Prostate gland (tissue), 2 donors: ENCODE measurements around the gene KCNQ1.

Experiments used
- CTCF ChIP-seq, 4 experiments: fragments of 200-600 bp in 2 of 4; fragments of 450-650 bp in 2 of 4; sonication (generic) in 2 of 4; IDR thresholded peaks; 1 replicate in 3 of 4; 2 replicates in 1 of 4; pipeline ENCODE4 v1.5.1; 2016 to 2019; ENCODE audit warnings: antibody characterized with exemption in 4 of 4, mild to moderate bottlenecking in 2 of 4, moderate library complexity in 2 of 4
- POLR2A ChIP-seq: fragments of 450-650 bp; IDR thresholded peaks from one replicate; pipeline ENCODE4 v1.6.1; 2016; ENCODE audit warnings: antibody characterized with exemption, mild to moderate bottlenecking
- POLR2AphosphoS5 ChIP-seq: sonication (generic); formaldehyde crosslinking; IDR thresholded peaks from one replicate; pipeline ENCODE4 v1.6.1; 2017; ENCODE audit warnings: antibody characterized with exemption

- no peak for TF ChIP-seq CTCF (IDR thresholded peaks at IDR 0.05)
- no peak for TF ChIP-seq POLR2AphosphoS5
- no peak for TF ChIP-seq POLR2A
Measured at GRCh38 chr11:2703363-2704141, 258.7 kb downstream of the KCNQ1 start.
